Spinal cord (tissue), 10 donors: Measurements from ENCODE around the gene HSD3B7. TPM values are rescaled to one million over a fixed set of nuclear protein-coding genes. Genes with fewer than 3 reads are reported as not detected.
A peak's percentile ranks its signal among the peaks of the same experiment; 100 is the strongest.

ENCODE experiments used
- DNase-seq, 6 donors: peaks; one replicate each; pipeline versions ENCODE4 v3.0.0 to v3.0.0-alpha.2; 2013 to 2015; ENCODE audit warnings: low spot score in 6 of 6, low read depth in 4 of 6
- H3K27ac ChIP-seq: one replicate; pipeline ENCODE4 v1.5.1; 2013; ENCODE audit warnings: low read depth, low read length, control low read depth
- H3K27me3 ChIP-seq: one replicate; pipeline ENCODE4 v1.6.1; 2013; ENCODE audit warnings: low read length; ENCODE audit not compliant: control insufficient read depth, insufficient read depth
- H3K36me3 ChIP-seq: one replicate; pipeline ENCODE4 v1.6.1; 2013; ENCODE audit warnings: low read length; ENCODE audit not compliant: control insufficient read depth, insufficient read depth
- H3K4me1 ChIP-seq: one replicate; pipeline ENCODE4 v1.6.1; 2013; ENCODE audit warnings: low read length; ENCODE audit not compliant: control insufficient read depth, insufficient read depth
- H3K4me3 ChIP-seq: one replicate; pipeline ENCODE4 v1.5.1; 2013; ENCODE audit warnings: low read depth, low read length, control low read depth
- H3K9me3 ChIP-seq: one replicate; pipeline ENCODE4 v1.6.1; 2013; ENCODE audit warnings: low read length; ENCODE audit not compliant: control insufficient read depth, insufficient read depth
- WGBS: methylation state at CpG from one replicate; pipeline ENCODE4 v1.1.5; 2013; ENCODE audit warnings: missing lambda C conversion rate; ENCODE audit not compliant: insufficient coverage; 5-methylcytosine and 5-hydroxymethylcytosine counted together
- polyA plus RNA-seq, 2 donors: library from polyadenylated mRNA; unstranded; fragments of 120-200 nt; gene quantifications; one replicate each; pipeline ENCODE4 v1.2.1, GENCODE V29; 2013; ENCODE audit not compliant: insufficient read length in 2 of 2
- total RNA-seq, 2 donors: library from RNA; depleted of rRNA in 1 of 2; stranded (reverse); fragments of 120-200 nt in 1 of 2; fragments of >200 nt in 1 of 2; gene quantifications; one replicate each; pipeline versions ENCODE4 v1.2.3 to v1.2.4, GENCODE V29; 2013 to 2014
- donor health status: healthy.

Gene HSD3B7
- total and polyA plus RNA-seq, 4 donors = 5.7 to 14.7 (median 8.4) TPM

DNA sequence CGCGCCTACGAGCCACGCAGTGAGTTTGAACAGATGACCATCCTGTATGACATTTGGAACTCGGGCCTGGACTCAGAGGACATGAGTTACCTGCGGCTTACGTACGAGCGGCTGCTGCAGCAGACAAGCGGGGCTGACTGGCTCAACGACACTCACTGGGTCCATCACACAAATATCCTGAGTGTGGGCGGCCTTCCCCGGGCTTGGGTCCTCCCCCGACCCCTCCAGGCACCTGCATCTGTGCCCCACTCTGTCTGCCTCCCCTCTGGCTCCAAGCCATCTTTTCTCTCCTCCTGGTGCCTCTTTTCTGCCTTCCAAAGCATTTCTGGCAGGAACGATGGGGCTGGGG lies 5.0 kb upstream of the HSD3B7 start:
- H3K27me3 ChIP-seq = no peaks in the 10 kb centered on the region
- H3K4me1 ChIP-seq = peaks cover 10% of the 10 kb centered on the region
- H3K4me3 ChIP-seq = no peak overlapping the region
- no peak overlapping the region for H3K27ac ChIP-seq
- H3K36me3 ChIP-seq = peaks cover 99% of the 10 kb centered on the region
- DNase-seq = no peak
- 93% methylated on average over 12 of the region's 15 CpGs for WGBS
- no peaks in the 10 kb centered on the region for H3K9me3 ChIP-seq

DNA sequence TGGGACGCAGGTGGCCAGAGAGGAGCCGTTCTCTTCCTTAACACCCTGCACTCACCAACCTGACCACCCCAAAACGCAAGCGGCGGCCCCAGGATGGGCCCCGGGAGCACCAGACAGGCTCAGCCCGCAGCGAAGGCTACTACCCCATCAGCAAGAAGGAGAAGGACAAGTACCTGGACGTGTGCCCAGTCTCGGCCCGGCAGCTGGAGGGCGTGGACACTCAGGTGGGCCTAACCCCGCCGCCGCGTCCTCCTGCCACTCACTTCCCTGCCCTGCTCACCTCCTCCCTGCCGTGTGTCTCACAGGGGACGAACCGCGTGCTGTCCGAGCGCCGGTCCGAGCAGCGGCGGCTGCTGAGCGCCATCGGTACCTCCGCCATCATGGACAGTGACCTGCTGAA lies 4.6 kb upstream of the HSD3B7 start:
- H3K4me1 ChIP-seq = peaks cover 15% of the 10 kb centered on the region
- H3K36me3 ChIP-seq = peaks cover 99% of the 10 kb centered on the region
- H3K27me3 ChIP-seq = no peaks in the 10 kb centered on the region
- WGBS = 94% methylated on average over 15 of the region's 29 CpGs
- no peak overlapping the region for H3K4me3 ChIP-seq
- no peak overlapping the region for H3K27ac ChIP-seq
- no peaks in the 10 kb centered on the region for H3K9me3 ChIP-seq
- DNase-seq = no peak

DNA sequence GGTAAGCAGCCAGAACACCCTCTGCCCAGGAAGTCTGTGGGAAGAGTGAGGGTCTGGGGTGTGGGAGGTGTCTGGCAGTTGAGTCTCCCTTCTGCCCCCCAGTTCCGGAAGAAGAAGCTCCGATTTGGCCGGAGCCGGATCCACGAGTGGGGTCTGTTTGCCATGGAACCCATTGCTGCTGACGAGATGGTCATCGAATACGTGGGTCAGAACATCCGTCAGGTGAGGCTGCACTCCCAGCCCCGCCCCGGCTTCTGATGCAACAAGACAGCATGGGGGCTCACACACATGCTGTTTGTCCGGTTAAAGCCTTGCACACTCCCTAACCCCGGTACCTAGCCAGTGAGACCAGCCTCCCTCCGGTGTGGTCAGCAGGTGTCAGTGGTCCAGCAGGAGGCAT lies 4.0 kb upstream of the HSD3B7 start:
- H3K4me1 ChIP-seq = peaks cover 17% of the 10 kb centered on the region
- no peak overlapping the region for H3K27ac ChIP-seq
- H3K27me3 ChIP-seq = no peaks in the 10 kb centered on the region
- no peak overlapping the region for H3K4me3 ChIP-seq
- peaks cover 99% of the 10 kb centered on the region for H3K36me3 ChIP-seq
- WGBS = 94% methylated on average over 14 of the region's 14 CpGs
- H3K9me3 ChIP-seq = no peaks in the 10 kb centered on the region
- DNase-seq = no peak

DNA sequence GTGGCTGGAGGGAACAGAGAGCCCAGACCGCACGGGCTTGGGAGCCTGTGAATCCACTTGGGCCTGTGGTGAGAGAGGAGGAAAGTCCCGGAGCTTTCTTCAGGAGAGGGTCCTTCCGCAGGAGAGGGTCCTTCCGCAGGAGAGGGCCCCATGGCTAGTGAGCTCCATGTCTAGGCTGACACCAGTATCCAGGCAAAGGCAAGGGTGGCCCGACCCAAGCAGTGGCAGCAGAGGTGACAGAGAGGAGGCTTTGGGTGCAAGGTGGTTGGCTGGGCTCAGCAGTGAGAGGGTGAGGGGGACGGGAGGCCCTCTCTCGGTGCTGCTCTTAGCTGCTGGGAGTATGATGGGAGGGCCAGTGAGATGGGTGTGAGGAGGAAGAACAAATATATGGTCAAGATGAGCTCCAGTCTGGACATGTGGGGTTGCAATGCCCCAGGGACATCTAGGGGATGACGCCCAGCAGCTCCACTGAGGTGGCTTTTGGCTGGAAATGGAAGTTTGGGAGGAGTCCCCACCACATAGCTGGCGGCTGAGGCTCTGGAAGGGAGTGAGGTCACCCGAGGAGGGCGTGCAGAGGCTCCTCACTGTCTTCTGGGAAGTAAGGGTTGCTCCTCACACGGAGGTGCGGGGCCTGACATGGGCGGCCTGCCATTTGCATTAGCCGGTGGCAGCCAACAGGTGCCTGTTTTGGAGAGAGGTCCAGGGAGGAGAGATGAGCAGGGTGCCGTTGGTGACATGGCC lies 2.3 kb upstream of the HSD3B7 start:
- H3K27me3 ChIP-seq = no peaks in the 10 kb centered on the region
- no peak for DNase-seq
- peaks cover 96% of the 10 kb centered on the region for H3K36me3 ChIP-seq
- no peaks in the 10 kb centered on the region for H3K9me3 ChIP-seq
- no peak overlapping the region for H3K4me3 ChIP-seq
- WGBS = 88% methylated on average over 17 of the region's 17 CpGs
- peaks cover 17% of the 10 kb centered on the region for H3K4me1 ChIP-seq
- no peak overlapping the region for H3K27ac ChIP-seq

DNA sequence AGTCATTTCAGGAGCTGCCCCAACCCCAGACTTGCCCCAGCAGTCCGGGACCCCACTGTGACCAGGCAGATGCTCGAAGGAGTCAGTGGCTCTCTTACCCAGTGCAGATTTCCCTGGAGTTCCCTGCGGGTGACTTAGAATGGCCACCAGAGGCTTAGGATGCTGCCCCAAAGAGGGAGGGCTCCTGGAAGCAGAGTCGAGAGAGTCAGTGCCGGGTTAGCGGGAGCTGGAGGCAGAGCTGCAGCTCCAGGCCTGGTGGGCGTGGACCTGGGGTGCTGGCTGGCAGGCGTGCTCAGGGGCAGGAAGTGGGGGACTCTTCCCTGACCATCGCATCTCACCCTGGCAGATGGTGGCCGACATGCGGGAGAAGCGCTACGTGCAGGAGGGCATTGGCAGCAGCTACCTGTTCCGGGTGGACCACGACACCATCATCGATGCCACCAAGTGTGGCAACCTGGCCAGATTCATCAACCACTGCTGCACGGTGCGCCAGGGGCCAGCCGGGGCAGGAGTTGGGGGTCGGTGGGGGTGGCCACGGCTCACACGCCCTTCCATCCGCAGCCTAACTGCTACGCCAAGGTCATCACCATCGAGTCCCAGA lies 1.6 kb upstream of the HSD3B7 start:
- peaks cover 95% of the 10 kb centered on the region for H3K36me3 ChIP-seq
- H3K4me1 ChIP-seq = peaks cover 17% of the 10 kb centered on the region
- no peak overlapping the region for H3K27ac ChIP-seq
- H3K27me3 ChIP-seq = no peaks in the 10 kb centered on the region
- DNase-seq = no peak
- 89% methylated on average over 25 of the region's 25 CpGs for WGBS
- no peaks in the 10 kb centered on the region for H3K9me3 ChIP-seq
- H3K4me3 ChIP-seq = no peak overlapping the region

DNA sequence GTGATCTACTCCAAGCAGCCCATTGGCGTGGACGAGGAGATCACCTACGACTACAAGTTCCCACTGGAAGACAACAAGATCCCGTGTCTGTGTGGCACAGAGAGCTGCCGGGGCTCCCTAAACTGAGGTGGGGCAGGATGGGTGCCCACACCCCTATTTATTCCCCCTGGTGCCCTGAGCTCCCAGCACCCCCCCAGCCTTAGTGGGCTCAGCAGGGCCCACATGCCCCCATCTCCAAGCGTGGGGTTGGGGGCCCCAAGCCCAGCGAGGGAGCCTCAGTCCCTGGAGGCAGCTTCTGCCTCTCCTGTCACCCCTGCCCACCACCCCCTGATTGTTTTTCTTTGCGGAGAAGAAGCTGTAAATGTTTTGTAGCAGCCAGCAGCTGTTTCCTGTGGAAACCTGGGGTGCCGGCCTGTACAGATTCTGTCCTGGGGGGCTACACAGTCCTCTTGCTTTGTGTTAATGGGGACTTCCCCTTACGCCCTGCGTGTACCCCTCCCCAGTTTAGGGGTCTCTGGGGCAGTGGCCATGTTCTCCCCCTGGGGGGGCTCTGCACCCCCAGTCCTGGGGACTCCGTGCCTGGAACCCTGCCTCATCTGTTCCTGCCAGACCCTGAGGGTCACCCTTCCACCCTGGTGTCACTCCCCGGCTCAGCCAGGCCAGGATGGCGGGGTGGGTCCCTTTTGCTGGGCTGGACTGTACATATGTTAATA lies 953 bp upstream of the HSD3B7 start:
- Histone ChIP-seq H3K27ac (no peak overlapping the region), H3K4me3 (no peak overlapping the region), H3K27me3 (no peaks in the 10 kb centered on the region), H3K36me3 (peaks cover 95% of the 10 kb centered on the region), H3K4me1 (peaks cover 17% of the 10 kb centered on the region), H3K9me3 (no peaks in the 10 kb centered on the region)
- DNase-seq = no peak
- 91% methylated on average over 9 of the region's 14 CpGs for WGBS

DNA sequence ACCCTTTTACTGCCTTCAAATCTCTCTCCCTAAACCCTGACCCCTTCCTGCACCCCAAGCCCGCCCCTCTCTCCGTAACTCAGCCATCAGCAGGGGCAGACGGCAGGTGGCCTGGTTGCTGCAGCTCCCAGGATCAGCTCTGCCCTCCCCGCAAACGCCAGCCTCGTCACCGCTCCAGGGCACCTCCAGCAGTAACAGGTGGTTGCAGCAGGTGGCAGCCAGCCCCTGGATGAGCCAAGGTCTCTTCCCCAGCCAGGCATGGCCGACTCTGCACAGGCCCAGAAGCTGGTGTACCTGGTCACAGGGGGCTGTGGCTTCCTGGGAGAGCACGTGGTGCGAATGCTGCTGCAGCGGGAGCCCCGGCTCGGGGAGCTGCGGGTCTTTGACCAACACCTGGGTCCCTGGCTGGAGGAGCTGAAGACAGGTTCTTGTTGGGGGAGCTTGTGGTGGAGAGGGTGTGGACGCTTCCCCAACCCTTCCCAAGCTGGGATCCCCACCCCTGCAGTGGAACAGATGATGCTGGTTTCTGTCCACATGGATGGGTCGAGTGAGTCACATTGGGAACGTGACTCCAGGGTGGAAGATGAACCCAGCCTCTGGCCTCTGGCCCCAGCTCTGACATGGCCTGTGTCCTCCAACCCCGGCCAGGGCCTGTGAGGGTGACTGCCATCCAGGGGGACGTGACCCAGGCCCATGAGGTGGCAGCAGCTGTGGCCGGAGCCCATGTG lies 558 bp downstream of the HSD3B7 start:
- peak in 1 of 6 donors; percentile 16 for DNase-seq
- WGBS = 68% methylated on average over 16 of the region's 20 CpGs
- no peak overlapping the region for H3K27ac ChIP-seq

DNA sequence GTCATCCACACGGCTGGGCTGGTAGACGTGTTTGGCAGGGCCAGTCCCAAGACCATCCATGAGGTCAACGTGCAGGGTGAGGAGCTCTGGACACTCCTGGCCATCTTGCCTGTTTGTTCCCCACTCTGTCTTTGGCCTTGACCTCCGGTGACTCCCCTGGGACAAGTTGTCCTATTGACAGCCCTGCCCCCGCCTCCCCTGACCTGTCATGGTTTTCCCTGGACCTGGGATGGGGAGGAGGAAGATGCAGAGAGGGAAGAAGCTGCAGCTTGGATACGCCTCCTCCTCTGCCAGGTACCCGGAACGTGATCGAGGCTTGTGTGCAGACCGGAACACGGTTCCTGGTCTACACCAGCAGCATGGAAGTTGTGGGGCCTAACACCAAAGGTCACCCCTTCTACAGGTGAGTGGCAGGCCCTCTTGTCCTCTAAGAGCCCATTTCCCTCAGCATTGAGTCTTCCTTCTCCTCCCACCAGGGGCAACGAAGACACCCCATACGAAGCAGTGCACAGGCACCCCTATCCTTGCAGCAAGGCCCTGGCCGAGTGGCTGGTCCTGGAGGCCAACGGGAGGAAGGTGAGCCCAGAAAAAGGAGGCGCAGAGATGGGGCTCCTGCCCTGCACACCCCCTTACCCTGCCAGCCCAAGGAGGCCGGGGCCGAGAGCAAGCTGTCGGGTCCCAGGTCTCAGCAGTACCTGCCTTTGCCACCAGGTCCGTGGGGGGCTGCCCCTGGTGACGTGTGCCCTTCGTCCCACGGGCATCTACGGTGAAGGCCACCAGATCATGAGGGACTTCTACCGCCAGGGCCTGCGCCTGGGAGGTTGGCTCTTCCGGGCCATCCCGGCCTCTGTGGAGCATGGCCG lies 1.4 kb downstream of the HSD3B7 start:
- H3K27ac ChIP-seq = no peak overlapping the region
- WGBS = 91% methylated on average over 28 of the region's 29 CpGs
- H3K36me3 ChIP-seq = peaks cover 95% of the 10 kb centered on the region

More for the DNA sequence above, 558 bp downstream of the HSD3B7 start:
- Histone ChIP-seq H3K4me1 (peaks cover 17% of the 10 kb centered on the region), H3K27me3 (no peaks in the 10 kb centered on the region), H3K4me3 (peak overlapping the region; percentile 24), H3K36me3 (peaks cover 95% of the 10 kb centered on the region), H3K9me3 (no peaks in the 10 kb centered on the region)

More for the DNA sequence above, 1.4 kb downstream of the HSD3B7 start:
- H3K4me3 ChIP-seq = no peak overlapping the region
- H3K4me1 ChIP-seq = peaks cover 17% of the 10 kb centered on the region
- no peaks in the 10 kb centered on the region for H3K9me3 ChIP-seq
- DNase-seq = no peak
- H3K27me3 ChIP-seq = no peaks in the 10 kb centered on the region
